Hippocampal formation (tissue), 2 donors: ENCODE data around the gene NSDHL.
"Not testable (repeated sequence)": the region's sequence is repeated elsewhere in the genome, so short reads cannot be mapped to it uniquely, and the experiment has no call there.

Experiments
- DNase-seq, 2 donors: peaks; one replicate each; lab custom pipeline; 2025; lab: John Stamatoyannopoulos, UW

NSDHL gene

DNA sequence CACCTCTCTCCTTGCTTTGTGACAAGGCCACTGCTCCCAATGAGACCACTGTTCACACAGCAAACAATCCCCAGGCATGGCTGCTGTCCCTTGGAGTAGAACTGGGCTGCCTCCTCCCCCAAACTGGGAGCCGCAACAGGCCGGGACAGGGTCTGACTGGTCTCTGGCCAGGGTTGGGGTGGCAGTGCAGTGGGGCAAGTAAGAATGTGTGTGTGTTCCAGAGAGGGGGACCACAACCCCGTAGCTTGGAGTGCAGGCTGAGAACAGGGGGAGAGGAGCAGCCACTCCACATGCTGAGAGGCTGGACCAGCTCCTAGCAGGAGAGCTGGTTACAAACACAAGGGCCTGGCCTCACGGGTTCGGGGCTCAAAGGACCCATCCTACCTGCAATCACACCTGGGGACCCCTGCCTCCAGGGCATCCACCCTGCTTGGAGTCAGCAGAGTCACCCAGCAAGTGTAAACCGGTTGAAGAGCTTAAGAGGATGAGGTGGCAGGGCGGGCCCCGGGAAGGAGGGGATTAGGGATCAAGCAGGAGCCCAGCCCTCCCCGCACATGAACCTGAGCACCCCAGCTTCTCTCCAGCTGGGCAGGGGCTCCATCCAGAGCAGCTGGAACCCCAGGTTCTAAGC lies 63.2 kb downstream of the NSDHL start:
- DNase-seq: no peak

DNA sequence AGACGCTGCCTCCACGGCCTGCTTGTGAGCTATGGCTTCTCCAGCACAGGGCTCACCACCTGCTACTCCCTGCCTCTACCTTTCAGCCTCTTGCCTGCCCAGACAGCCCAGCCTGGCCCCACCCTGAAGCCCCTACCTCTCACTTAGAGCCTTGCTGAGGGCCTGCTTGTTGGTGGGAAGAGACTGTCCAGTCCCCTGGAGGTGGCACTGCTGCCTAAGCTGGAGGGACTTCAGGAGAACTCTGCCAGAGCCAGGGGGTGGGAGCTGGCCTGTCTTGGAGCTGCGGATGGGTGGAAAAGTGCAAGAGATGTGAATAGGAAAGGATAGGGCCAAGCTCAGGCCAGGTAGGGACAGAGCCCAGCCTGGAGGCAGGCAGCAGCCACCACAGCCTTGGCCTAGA lies 64.3 kb downstream of the NSDHL start:
- DNase-seq: no peak

DNA sequence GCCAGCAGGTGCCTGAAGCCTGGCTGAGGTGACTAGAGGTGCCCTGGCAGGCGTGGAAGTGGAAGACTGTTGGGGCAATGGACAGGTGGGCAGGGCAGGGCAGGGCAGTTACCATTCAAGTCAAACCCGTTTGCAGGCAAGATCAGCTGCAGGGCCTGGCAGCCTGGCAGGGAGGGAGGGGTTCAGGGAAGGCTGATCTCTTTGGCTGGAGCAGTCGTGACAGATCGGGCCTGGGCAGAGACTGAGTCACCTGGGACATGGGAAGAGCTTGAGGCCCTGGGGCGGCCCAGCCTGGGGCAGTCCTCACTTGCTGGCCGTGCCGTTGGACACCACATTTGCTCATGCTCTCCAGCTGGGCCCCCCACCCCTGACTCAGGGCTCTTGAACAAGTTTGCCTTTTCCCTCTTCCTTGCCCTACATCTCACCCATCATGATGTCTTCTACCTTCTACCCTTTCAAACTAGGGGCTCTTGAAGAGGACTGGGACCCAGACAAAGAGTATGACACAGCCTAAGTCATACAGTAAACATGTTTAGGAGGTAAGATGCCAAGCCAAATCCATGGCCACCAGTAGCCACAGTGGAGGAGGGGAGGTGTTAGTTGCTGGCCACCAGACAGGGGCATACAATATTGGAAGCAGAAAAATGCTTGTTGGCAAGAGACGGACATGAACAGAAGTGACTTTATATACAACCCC lies 65.0 kb downstream of the NSDHL start:
- DNase-seq: no peak

DNA sequence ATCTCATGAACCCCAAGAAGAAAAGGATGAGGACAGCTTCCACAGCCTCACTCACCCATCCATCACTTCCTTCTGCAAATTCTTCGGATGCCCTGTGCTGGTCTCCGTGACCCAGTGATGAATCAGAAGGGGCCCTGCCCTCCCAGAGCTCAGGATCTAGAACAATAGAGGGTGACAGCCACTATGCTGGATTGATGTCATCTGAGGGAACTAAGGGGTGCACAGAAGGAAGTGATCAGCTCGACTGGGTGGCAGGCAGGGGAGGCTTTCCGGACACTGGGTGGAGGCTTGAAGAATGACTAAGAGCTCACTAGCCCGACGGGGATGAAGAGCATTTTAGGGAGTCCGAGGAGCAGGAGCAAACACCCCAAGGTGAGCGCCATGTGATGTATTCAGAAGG lies 65.6 kb downstream of the NSDHL start:
- no peak for DNase-seq

DNA sequence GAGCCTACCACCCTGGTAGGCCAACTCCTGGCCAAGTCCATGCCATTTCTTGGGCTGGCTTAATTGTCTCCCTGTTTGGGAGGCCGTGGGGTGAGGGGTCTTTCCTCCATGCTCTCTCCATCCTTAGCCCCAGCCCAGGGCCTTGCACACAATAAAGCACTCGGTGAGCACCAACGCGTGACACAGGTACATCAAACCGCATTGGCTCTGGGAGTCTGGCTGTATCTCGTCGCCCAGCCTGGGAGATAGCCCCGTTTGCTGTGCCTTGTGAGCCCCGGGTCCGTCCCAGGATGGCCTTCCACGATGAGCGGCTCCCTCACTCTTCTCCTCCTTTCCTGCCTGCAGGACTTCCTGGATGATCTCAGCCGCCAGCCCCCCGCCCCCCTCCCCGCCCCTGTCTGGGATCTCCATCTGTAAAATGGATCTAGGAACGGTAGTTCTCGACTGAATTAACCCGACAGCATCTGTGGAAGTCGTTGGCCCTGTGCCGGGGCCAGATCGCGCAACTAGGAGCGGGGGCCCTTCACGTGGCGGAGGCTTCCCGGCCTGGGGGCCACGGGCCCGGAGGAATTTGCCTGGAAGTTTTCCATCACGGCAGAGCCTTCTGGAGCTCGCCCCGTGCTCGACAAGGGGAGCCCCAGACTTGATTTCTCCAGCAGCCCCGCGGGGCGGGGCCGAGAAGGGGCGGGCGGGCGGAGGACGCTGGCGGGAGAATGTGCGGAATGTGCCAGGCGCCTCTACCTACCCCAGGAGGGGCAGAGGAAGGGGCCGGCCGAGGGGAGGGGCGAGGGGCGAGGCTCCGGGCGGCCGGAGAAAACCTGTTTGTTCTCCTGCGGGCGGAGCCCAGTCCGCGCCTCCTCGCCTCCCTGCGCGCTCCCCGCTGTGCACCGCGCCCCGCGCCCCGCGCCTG lies 66.6 kb downstream of the NSDHL start, which contains the start of gene ZNF185:
Gene ZNF185, plus strand, starts transcription at position 846 of the 910 bp plus-strand sequence. CDS start 16,423 bp downstream, outside the sequence.
- no peak for DNase-seq

DNA sequence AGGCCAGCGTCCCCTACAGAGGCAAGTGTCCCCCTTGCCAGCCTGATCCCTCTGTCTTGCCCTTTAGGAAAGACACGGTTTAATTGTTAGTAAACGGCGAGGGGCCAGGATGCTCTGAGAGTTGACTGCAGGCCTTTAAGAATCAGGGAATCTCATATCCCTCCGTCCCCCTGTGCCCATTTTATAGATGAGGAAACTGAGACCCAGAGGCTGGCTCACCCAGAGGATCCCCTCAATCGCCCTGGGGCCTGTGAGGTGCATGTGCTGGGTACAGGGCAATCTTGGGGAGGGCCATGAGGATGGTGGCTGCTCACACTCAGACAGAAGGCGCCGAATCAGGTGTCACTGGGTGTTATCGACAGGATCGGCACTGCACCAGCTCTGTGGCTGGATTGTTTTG lies 67.6 kb downstream of the NSDHL start:
- no peak for DNase-seq

DNA sequence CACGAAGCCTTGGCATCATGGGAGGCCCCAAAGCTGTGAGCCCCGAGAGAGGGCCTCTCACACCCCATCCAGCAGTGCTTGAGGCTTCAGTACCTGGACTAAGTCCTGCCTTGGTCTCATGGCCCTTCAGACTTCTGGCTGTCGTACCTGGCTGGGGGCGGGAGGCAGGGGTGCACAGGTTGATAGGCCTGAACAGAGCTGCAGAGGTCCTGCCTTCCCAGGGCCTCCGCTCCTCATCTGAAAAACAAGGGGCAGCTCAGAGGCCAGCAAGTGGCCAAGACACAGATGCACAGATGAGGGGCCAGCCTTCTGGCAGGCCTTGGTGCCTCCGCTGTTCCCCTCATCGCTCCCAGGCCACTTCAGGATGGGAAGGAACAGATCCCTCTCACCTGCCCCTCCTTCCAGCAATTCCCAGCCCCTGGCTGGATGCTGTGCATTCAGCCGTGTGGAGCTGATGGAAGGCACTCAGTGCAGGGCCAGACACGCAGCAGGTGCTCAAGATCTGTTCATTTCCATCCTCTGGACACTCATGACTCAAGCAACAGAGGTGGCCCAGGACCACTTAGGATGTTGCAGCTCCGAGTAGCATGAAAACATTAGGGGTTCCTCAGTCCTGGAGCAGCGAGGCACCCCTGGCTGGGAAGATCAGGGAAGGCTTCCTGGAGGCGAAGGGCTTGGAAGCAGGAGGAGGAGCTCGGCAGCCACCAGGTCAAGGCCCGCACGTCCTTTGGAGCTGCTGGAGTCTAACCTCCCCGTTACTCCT lies 68.4 kb downstream of the NSDHL start:
- no peak for DNase-seq

DNA sequence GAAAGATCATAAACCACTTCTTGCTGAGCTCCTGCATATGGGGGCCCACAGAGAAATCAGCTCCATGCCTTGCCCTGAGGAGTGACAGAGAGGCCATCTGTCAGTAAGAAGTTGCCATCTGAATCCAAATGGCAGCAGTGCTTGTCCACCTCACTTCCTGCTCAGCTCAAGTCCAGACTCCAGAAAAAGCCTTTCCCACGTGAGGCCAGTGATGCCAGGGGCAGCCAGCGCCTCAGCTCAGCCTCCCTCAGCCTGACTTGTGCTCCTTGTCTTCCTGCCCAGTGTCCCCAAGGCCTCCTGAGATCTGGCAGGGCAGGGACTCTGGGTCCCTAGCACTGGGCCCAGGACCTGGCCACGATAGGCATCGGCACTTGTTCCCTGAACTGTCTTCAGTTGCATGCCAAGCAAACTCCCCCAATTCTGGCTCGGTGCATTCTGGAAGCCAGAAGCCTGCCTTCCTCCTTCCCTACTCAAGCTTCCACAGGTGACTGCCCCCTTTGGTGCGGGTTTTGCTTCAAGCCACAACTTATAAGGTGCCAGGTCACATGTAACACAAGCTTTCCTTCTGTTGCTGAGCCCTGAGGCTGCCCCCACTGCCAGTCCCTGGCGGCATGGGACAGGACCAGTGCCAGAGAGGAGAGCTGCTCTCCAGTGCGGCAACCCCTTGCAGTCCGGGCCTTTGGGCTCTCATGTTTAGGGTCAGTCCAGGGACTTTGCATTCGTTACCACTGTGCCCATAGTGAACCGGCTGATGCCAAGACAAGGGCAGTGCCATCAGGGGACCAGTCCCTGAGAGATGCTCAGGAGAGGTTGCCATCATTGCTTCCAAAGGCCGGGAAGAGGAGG lies 69.2 kb downstream of the NSDHL start:
- no peak for DNase-seq

DNA sequence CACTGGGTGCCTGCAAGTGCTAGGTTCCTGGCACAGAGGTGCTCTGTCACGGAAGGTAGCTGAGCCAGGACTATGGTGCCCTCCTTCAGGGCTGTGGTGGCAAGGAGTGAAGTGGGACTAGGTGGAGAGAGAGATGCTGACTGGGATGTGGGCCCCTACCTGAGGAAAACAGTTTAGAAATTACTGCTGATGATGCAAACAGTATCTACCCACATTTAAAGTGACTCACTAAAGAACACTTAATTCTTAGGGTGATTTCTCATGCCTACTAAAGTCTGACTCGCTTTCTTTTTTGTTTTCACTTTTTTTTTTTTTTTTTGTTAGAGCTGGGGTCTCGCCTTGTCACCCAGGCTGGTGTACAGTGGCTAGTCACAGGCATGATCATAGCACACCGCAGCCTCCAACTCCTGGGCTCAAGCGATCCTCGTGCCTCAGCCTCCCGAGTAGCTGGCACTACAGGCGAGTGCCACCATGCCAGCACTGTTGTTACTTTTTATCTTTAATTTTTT lies 70.1 kb downstream of the NSDHL start:
- DNase-seq: no peak

DNA sequence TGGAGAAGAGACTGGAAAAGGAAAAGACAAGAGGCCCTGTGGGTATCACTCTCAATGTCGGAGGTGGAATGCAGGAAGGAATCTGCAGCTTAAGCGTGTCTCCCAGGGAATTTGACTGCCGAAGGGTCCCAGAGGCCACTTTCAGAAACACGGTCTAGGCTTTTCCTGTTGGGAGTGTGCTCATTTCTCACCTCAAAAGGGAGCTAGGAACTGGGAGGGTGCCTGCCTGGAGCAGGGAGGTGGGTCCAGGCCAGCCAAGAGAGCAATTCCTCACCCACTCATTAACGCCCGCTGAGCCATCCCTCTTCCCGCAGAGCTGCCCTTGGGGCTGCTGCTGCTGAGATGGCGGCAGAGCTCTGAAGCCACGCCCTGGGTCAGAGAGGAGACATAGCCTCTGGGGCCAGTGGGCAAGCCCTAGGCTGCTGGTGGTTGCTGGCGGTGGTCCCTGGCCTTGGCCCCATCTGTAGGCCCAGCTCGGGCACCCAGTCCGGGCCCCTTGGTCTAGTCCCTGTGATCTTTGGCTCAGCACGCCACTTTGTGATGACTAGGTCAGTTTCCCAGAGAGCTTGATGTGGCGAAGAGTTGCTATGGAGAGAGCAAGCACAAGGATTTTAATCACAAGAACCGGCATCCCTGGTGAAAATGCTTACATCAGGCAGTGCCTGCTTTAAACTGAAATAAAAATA lies 71.1 kb downstream of the NSDHL start:
- no peak for DNase-seq

DNA sequence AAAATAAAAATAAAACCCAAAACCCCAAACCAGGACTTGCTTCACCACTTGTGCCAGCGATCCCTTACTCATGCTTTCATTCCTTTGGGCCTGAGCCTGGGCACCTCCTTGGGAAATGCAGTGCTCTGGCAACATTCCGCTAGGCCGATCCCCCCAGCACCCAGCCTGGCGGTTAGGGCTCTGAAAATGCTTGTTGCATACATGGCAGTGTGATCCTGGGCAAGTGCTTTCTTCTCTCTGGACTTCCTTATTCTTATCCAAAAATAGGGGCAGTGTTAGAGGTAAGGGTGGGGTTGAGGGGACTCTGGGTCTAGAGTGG lies 71.6 kb downstream of the NSDHL start:
- DNase-seq: no peak

DNA sequence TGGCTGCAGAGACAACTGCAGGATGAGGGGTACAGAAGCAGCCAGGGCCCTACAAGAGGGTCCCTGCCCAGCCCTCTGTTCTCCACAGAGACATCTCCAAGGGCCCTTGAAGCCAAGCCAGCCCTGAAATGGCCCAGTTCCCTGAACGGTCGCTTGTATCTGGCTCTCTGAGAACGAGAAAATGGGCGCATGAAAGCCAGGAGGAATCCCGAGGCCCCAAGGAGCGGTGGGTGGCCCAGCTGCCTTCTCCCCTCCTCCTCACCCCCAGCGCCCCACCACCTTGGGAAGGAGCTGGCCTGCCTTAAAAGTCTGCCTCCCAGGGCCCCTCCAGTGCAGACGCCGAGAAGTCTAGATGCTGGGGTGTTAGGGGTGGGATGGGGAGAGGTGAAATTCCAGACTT lies 72.7 kb downstream of the NSDHL start:
- no peak for DNase-seq

DNA sequence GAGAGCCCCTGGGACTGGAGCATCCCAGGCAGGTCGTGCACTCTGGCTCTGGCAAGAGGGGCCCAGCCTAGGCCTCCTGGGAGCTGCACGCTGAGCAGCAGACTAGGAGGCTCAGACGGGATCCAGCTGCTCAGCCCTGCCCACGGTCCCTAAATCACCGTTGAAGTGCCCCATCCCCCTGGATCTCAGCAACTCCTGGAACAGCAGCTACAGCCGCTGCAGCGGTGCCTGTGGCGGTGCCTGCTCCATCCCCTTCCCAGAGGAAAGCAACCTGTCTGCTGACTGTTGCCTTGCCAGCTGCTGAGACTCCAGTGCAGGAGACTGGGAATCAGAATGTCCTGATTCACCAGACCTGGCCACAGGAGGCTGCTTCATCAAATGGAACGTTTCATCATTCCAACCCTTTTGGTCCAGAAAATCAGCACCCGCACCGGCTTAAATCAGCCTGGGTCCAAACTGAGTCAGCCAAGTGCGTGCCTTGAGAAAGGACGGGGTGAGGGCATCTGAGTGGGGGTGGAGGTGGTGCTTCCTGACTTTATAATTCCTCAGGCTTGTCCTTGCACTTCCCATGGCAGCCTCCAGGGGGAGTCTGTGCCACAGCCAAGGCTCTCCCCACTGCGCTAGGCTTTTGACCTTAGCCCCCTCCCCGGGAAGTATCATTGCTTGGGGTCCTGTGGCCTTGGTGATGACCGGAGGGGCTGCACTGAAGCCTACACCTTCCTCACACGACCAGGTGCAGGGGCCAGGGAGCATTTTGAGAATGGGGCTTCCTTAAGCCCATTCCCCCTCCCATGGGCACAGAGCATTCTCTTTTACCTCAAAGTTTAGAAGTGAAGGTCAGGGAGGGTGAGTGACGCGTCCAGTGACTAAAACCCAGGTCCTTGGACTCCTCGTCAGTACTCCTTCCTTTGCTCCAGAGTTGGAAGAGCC lies 73.6 kb downstream of the NSDHL start:
- DNase-seq: peak in 1 of 2 donors; percentile 6

DNA sequence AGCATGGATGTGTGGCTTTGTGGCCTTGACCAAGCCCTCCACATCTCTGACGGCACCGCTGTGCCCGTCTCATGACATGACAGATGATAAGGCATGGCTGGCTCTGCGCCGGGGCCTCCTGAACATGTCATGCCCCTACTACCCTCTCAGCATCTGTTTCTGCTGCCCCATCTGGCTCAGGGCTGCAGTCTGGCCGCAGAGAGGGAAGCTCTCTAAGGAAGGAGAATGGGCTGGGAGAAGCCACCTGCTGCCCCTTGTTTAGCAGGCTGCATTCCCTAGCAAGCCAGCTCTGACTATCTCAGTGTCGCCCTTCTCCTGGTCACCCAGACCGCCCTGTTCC lies 74.2 kb downstream of the NSDHL start:
- no peak for DNase-seq

DNA sequence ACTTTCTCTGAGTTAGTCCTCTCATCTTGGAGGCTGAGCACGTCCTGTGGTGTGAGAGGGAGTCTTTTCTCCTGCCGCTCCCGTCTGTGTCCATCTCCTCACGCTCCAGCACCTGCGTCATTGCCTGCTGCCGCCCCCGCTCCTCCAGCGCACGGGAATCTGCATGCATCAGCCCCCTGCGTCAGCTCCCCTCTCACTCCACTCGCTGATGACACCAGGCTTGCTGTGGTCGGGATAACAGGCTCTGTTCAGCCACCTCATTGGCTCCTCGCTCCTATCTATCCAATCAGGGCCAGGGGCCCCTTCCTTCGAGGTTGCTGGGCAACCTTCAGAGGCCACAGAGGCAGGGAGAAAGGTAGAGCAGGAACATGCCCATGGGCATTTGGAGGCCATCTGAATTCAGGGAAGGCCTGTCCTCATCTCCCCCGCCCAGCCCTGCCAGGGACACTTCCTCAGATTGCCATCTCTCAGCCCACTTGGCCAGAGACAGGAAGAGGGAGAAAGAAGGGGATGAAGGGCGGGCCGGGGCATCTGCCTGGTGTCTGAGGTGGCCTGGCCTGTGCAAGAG lies 76.3 kb downstream of the NSDHL start:
- peak in 1 of 2 donors; percentile 29 for DNase-seq

DNA sequence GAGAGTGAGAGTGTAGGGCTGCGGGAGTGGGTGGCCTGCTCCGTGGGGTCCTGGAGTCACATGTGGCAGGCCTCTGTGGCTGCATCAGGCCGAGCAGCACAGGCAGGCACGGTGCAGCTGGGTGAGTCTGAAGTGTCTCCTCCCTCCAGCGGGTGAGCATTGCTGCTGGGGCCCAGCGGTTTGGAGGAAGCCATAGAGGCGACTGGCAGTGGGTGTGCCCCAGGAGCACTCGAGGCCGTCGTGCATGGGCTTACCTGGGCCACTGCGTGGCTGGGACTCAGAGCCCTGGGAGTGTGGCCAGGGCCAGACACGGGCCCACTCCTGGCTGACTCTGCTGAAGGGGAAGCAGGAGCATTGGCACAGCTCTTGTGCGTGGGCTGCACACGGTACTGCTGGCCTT lies 77.6 kb downstream of the NSDHL start:
- no peak for DNase-seq

DNA sequence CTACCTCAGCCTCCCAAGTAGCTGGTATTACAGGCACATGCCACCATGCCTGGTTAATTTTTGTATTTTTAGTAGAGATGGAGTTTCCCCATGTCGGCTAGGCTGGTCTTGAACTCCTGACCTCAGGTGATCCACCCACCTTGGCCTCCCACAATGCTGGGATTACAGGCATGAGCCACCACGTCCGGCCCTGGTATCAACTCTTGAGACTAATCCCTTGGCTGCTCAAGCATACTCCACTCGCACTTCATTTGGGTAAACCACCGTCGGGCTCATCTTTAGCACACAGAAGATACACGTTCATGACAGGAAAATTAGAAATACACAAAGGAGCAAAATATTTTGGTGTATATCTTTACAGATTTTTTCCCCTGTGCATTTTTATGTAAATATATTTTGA lies 79.2 kb downstream of the NSDHL start:
- DNase-seq: not testable (repeated sequence)

DNA sequence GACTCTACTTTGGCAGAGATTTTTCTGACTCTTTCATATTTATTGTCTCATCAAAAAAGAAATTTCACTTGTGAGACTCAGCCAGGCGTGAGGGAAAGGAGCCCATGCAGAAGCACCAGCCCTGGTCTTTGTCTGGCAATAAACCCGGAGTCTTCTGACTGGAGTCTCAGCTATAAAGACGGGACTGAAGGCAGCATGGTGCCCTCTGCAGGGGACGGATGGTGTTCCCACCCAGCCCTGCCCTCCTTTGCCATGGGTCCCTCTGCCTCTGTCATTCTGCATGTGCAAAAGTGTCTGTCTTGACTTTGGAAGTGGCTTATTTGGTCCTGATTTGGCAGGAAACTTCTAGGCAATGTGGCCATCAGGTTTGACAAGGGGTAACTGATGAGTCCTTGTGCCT lies 81.2 kb downstream of the NSDHL start:
- DNase-seq: no peak

DNA sequence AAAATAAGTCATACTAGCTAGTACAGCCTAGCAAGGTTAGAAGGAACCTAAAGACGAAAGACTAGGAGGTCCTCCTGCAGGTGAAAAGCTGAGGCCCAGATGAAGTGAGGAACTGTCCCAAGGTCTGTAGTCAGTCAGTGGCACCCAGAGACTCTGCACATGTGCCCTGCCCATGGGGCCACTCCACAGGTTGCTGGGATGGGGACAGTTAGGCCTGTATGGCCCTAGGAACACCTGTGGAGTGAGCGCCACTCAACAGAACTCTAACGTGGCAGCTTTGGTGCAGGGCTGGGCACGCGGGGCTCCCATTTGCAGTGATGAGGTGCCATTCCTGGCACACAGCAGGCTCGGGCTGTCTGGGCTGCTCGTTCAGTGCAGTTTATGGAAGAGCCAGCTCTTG lies 81.8 kb downstream of the NSDHL start:
- no peak for DNase-seq
